GM12864 (cell line): ENCODE measurements around the gene ZNF225.
A peak's percentile ranks its signal among the peaks of the same experiment; 100 is the strongest.

ENCODE experiments used
- DNase-seq: peaks from one replicate; pipeline ENCODE4 v3.0.0-alpha.2; 2011; ENCODE audit warnings: low read depth
- H3K4me3 ChIP-seq: 2 replicates; pipeline ENCODE4 v1.5.1; 2011; ENCODE audit warnings: mild to moderate bottlenecking, low read depth, low read length, control low read depth
- CTCF ChIP-seq: IDR thresholded peaks from 2 replicates; pipeline ENCODE4 v1.5.1; 2011; ENCODE audit warnings: low read depth, mild to moderate bottlenecking, moderate library complexity, low read length, control low read depth, inconsistent platforms; ENCODE audit errors: missing control alignments

ZNF225 gene

GRCh38 chr19:44131955-44132354, 18.8 kb downstream of the ZNF225 start:
- H3K4me3 ChIP-seq = no peak overlapping the region
- no peak for DNase-seq
- TF ChIP-seq CTCF = no peak

GRCh38 chr19:44141191-44142058, 28.2 kb downstream of the ZNF225 start, which contains the start of gene ZNF234:
ZNF234 (plus strand) TSS chr19:44141554; CDS start chr19:44144633, 3,079 bp downstream.
- DNase-seq = peak; percentile 48
- no peak for TF ChIP-seq CTCF
- peak within 1 kb of the TSS; percentile 83 for H3K4me3 ChIP-seq

- DNase-seq = no peak
- peak overlapping the region; percentile 83 for H3K4me3 ChIP-seq
- TF ChIP-seq CTCF = no peak
These were observed 28.8 kb downstream of the ZNF225 start for GRCh38 chr19:44142059-44142433.

- TF ChIP-seq CTCF = no peak
- no peak for DNase-seq
- H3K4me3 ChIP-seq = no peak overlapping the region
These were observed 36.6 kb downstream of the ZNF225 start for GRCh38 chr19:44149776-44150175.

GRCh38 chr19:44151491-44151890, 38.3 kb downstream of the ZNF225 start:
- DNase-seq = no peak
- TF ChIP-seq CTCF = no peak
- H3K4me3 ChIP-seq = no peak overlapping the region

GRCh38 chr19:44156475-44156874, 43.3 kb downstream of the ZNF225 start:
- TF ChIP-seq CTCF = no peak
- H3K4me3 ChIP-seq = no peak overlapping the region
- DNase-seq = no peak

GRCh38 chr19:44163789-44164188, 50.6 kb downstream of the ZNF225 start:
- no peak for TF ChIP-seq CTCF
- no peak for DNase-seq
- H3K4me3 ChIP-seq = no peak overlapping the region
